Stimulated activated CD4-positive, alpha-beta T cell treated with anti-CD3 and anti-CD28 coated beads, Interleukin-1b, Interleukin-23, amount 100 ng/mL, for 4 hours (primary cell): Measurements from ENCODE around the gene CD19.
"Not testable (repeated sequence)": the region's sequence is repeated elsewhere in the genome, so short reads cannot be mapped to it uniquely, and the experiment has no call there.

Experiments
- DNase-seq, 2 donors: peaks; one replicate each; pipeline ENCODE4 v3.0.0-alpha.2; 2020; ENCODE audit warnings: low read depth in 2 of 2

The CD19 gene

GRCh38 chr16:28931801-28932225, at the start of gene CD19:
Gene CD19, plus strand, starts transcription at chr16:28931971. Its CDS starts 30 bp downstream, at chr16:28932001.
- no peak for DNase-seq

- no peak for DNase-seq
Observed at GRCh38 chr16:28882551-28883160, 49.1 kb upstream of the CD19 start.

- DNase-seq = no peak
Observed at GRCh38 chr16:28883221-28883996, 48.4 kb upstream of the CD19 start.

GRCh38 chr16:28884045-28884444, 47.7 kb upstream of the CD19 start:
- no peak for DNase-seq

GRCh38 chr16:28886945-28887344, 44.8 kb upstream of the CD19 start:
- DNase-seq = no peak

GRCh38 chr16:28890355-28890754, 41.4 kb upstream of the CD19 start:
- DNase-seq = not testable (repeated sequence)

- no peak for DNase-seq
Observed at GRCh38 chr16:28891964-28892890, 39.5 kb upstream of the CD19 start.

GRCh38 chr16:28893291-28893690, 38.5 kb upstream of the CD19 start:
- no peak for DNase-seq

- no peak for DNase-seq
Observed at GRCh38 chr16:28895609-28896008, 36.2 kb upstream of the CD19 start.

- no peak for DNase-seq
Observed at GRCh38 chr16:28897826-28898225, 33.9 kb upstream of the CD19 start.

GRCh38 chr16:28898266-28898665, 33.5 kb upstream of the CD19 start:
- no peak for DNase-seq

- DNase-seq = no peak
Observed at GRCh38 chr16:28898942-28899341, 32.8 kb upstream of the CD19 start.

GRCh38 chr16:28899882-28900590, 31.7 kb upstream of the CD19 start:
- no peak for DNase-seq

- no peak for DNase-seq
Observed at GRCh38 chr16:28900601-28901000, 31.2 kb upstream of the CD19 start.

- DNase-seq = no peak
Observed at GRCh38 chr16:28901862-28902261, 29.9 kb upstream of the CD19 start.

GRCh38 chr16:28902909-28903308, 28.9 kb upstream of the CD19 start:
- no peak for DNase-seq

- DNase-seq = no peak
Observed at GRCh38 chr16:28903344-28904042, 28.3 kb upstream of the CD19 start.

- DNase-seq = no peak
Observed at GRCh38 chr16:28904363-28904762, 27.4 kb upstream of the CD19 start.

- no peak for DNase-seq
Observed at GRCh38 chr16:28904828-28905227, 26.9 kb upstream of the CD19 start.

GRCh38 chr16:28905229-28905754, 26.5 kb upstream of the CD19 start:
- no peak for DNase-seq
